ENCODE results near the gene TBCEL.
"Not testable (repeated sequence)": the region's sequence is repeated elsewhere in the genome, so short reads cannot be mapped to it uniquely, and the experiment has no call there.

TBCEL gene

GRCh38 chr11:121023848-121024751 is at the start of gene TBCEL:
TSS of gene TBCEL (plus strand) at chr11:121024102. CDS start at chr11:121045691, 21,589 bp downstream.
- peak; percentile 67 to 76 (median 72) for DNase-seq (ENCODE audit: low read depth in 3 of 3)

GRCh38 chr11:120974466-120974865 is 49.4 kb upstream of the TBCEL start:
- no peak for DNase-seq (ENCODE audit: low read depth in 3 of 3)

- DNase-seq (ENCODE audit: low read depth in 3 of 3) = no peak
These were observed 48.9 kb upstream of the TBCEL start for GRCh38 chr11:120974965-120975364.

- DNase-seq (ENCODE audit: low read depth in 3 of 3) = no peak
These were observed 46.4 kb upstream of the TBCEL start for GRCh38 chr11:120977266-120978137.

- no peak for DNase-seq (ENCODE audit: low read depth in 3 of 3)
These were observed 45.2 kb upstream of the TBCEL start for GRCh38 chr11:120978701-120979100.

GRCh38 chr11:120985718-120986569 is 38.0 kb upstream of the TBCEL start:
- DNase-seq (ENCODE audit: low read depth in 3 of 3) = peak in 2 of 3 experiments; percentile 1 to 9

- no peak for DNase-seq (ENCODE audit: low read depth in 3 of 3)
These were observed 35.3 kb upstream of the TBCEL start for GRCh38 chr11:120988603-120989002.

- DNase-seq (ENCODE audit: low read depth in 3 of 3) = no peak
These were observed 31.8 kb upstream of the TBCEL start for GRCh38 chr11:120991830-120992686.

- DNase-seq (ENCODE audit: low read depth in 3 of 3) = no peak
These were observed 29.6 kb upstream of the TBCEL start for GRCh38 chr11:120994091-120994859.

- DNase-seq (ENCODE audit: low read depth in 3 of 3) = no peak
These were observed 28.7 kb upstream of the TBCEL start for GRCh38 chr11:120995184-120995583.

GRCh38 chr11:120996973-120997372 is 26.9 kb upstream of the TBCEL start:
- no peak for DNase-seq (ENCODE audit: low read depth in 3 of 3)

- DNase-seq (ENCODE audit: low read depth in 3 of 3) = no peak
These were observed 25.3 kb upstream of the TBCEL start for GRCh38 chr11:120998581-120998980.

- DNase-seq (ENCODE audit: low read depth in 3 of 3) = no peak
These were observed 19.6 kb upstream of the TBCEL start for GRCh38 chr11:121004206-121004840.

GRCh38 chr11:121006922-121007321 is 17.0 kb upstream of the TBCEL start:
- DNase-seq (ENCODE audit: low read depth in 3 of 3) = no peak

- DNase-seq (ENCODE audit: low read depth in 3 of 3) = no peak
These were observed 15.4 kb upstream of the TBCEL start for GRCh38 chr11:121008551-121008950.

- no peak for DNase-seq (ENCODE audit: low read depth in 3 of 3)
These were observed 11.8 kb upstream of the TBCEL start for GRCh38 chr11:121012091-121012490.

- no peak for DNase-seq (ENCODE audit: low read depth in 3 of 3)
These were observed 5.2 kb upstream of the TBCEL start for GRCh38 chr11:121018746-121019145.

GRCh38 chr11:121021718-121022117 is 2.2 kb upstream of the TBCEL start:
- not testable (repeated sequence) for DNase-seq (ENCODE audit: low read depth in 3 of 3)

GRCh38 chr11:121024989-121025388 is 1.1 kb downstream of the TBCEL start:
- no peak for DNase-seq (ENCODE audit: low read depth in 3 of 3)
